Transverse colon (tissue), 4 donors: ENCODE data around the gene BRIX1. TPM values are rescaled to one million over a fixed set of nuclear protein-coding genes. Genes with fewer than 3 reads are reported as not detected.
A peak's percentile ranks its signal among the peaks of the same experiment; 100 is the strongest.

Experiments
- DNase-seq: peaks from one replicate; pipeline ENCODE4 v3.0.0-alpha.2; 2019
- H3K27ac ChIP-seq, 4 donors: fragments of 200-600 bp; sonication (generic); 2 replicates each; pipeline ENCODE4 v1.5.1; 2016 to 2018; ENCODE audit warnings: inconsistent platforms in 4 of 4
- H3K27me3 ChIP-seq: fragments of 200-600 bp; sonication (generic); 2 replicates; pipeline ENCODE4 v1.5.1; 2017; ENCODE audit warnings: inconsistent platforms
- H3K36me3 ChIP-seq, 4 donors: fragments of 200-600 bp; sonication (generic); 2 replicates each; pipeline ENCODE4 v1.5.1; 2017 to 2019; ENCODE audit warnings: inconsistent platforms in 4 of 4
- H3K4me1 ChIP-seq, 4 donors: fragments of 200-600 bp; sonication (generic); 2 replicates each; pipeline ENCODE4 v1.5.1; 2017 to 2020; ENCODE audit warnings: inconsistent platforms in 4 of 4
- H3K4me3 ChIP-seq, 4 donors: fragments of 200-600 bp; sonication (generic); 1 replicate in 1 of 4; 2 replicates in 3 of 4; pipeline versions ENCODE4 v1.5.1 to v1.6.1; 2017 to 2019; ENCODE audit warnings: inconsistent platforms in 4 of 4
- H3K9me3 ChIP-seq, 2 donors: fragments of 200-600 bp; sonication (generic); 2 replicates each; pipeline ENCODE4 v1.5.1; 2017 to 2019; ENCODE audit warnings: inconsistent platforms in 2 of 2
- EP300 ChIP-seq: sonication (generic); formaldehyde crosslinking; IDR thresholded peaks from one replicate; pipeline ENCODE4 v1.6.1; 2017; ENCODE audit warnings: antibody characterized with exemption, low read depth
- POLR2A ChIP-seq: fragments of 450-650 bp; IDR thresholded peaks from one replicate; pipeline ENCODE4 v1.6.1; 2016; ENCODE audit warnings: antibody characterized with exemption, mild to moderate bottlenecking, moderate library complexity
- POLR2AphosphoS5 ChIP-seq, 3 donors: sonication (generic); formaldehyde crosslinking; IDR thresholded peaks; one replicate each; pipeline ENCODE4 v1.6.1; 2016; ENCODE audit warnings: antibody characterized with exemption in 3 of 3
- WGBS, 2 donors: methylation state at CpG; one replicate each; pipeline ENCODE4 v1.1.5; 2018; ENCODE audit warnings: low coverage in 1 of 2; 5-methylcytosine and 5-hydroxymethylcytosine counted together
- in situ Hi-C, 4 donors: fragments of 200-750 bp; cut with MboI; loops; one replicate each; pipeline versions ENCODE4 v1.15.0 to v1.15.1; 2017; ENCODE audit warnings: low sequenced_read_pairs in 3 of 4, low pct_ligation_motif_present in 1 of 4, low pct_unique_long_range_greater_than_20kb in 1 of 4
- intact Hi-C: fragments of 100-400 bp; cut with DNase I; formaldehyde crosslinking; loops from one replicate; pipeline ENCODE4 v1.15.1; 2023; ENCODE audit warnings: low total_unique reads
- total RNA-seq, 4 donors: library from RNA; depleted of rRNA; stranded (reverse); fragments of >200 nt; gene quantifications; one replicate each; pipeline ENCODE4 v1.1.0, GENCODE V29; 2016
- TF ChIP-seq, protein P1 (sequence below), 5 experiments: fragments of 200-600 bp in 3 of 5; fragments of 450-650 bp in 2 of 5; sonication (generic) in 3 of 5; IDR thresholded peaks; 1 replicate in 2 of 5; 2 replicates in 3 of 5; pipeline ENCODE4 v1.5.1; 2016 to 2017; ENCODE audit warnings: antibody characterized with exemption in 5 of 5, inconsistent platforms in 3 of 5, mild to moderate bottlenecking in 2 of 5, moderate library complexity in 1 of 5

Gene BRIX1
- total RNA-seq, 4 donors from 2014 or later = 1.5 to 15.6 (median 7.5) TPM

DNA sequence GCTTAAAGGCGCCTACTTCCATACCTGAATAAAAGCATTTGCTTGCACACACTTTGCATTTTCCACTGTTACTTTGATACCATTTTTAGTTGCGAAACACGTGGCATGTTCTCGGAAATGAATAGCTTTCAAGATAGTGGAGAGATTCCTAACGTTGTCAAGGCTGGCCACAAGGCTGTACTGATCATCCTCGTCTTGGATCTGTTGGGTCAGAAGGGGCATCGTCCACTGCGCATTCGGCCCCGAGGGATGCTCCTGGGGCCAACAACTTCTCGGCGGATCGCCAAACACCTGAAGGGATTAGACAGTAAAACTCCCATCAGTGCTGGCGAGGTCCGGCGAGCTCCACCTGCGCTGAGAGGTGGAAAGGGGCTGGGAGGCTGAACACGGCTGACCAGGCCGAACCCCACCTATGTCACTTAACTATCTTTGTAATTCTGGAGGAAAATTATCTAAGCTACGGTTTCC, 806 bp upstream of the BRIX1 start:
- in situ Hi-C loops (loop anchor here in 3 of 4 donors (25.0 kb wide), 2 partner anchors 902 to 1477 kb away; partner anchors contain the start of genes AMACR (in 2 of the 3) and TARS1 (in 2 of the 3)), intact Hi-C loops (no loop called here)
- Histone ChIP-seq H3K27me3 (no peaks in the 10 kb centered on the region), H3K27ac (peak overlapping the region; percentile 89 to 96 (median 92)), H3K36me3 (peaks cover 0 to 16% (median 4%) of the 10 kb centered on the region in 4 donors), H3K9me3 (no peaks in the 10 kb centered on the region), H3K4me3 (peak overlapping the region; percentile 67 to 99 (median 92)), H3K4me1 (peaks cover 23 to 33% (median 26%) of the 10 kb centered on the region in 4 donors)
- WGBS, 2 donors = 1 to 10% methylated on average over 5 to 20 of the region's 20 CpGs
- TF ChIP-seq EP300 (no peak), POLR2AphosphoS5 (IDR thresholded peaks at IDR 0.05) (no peak), POLR2A (no peak)
- TF ChIP-seq, protein P1, sequence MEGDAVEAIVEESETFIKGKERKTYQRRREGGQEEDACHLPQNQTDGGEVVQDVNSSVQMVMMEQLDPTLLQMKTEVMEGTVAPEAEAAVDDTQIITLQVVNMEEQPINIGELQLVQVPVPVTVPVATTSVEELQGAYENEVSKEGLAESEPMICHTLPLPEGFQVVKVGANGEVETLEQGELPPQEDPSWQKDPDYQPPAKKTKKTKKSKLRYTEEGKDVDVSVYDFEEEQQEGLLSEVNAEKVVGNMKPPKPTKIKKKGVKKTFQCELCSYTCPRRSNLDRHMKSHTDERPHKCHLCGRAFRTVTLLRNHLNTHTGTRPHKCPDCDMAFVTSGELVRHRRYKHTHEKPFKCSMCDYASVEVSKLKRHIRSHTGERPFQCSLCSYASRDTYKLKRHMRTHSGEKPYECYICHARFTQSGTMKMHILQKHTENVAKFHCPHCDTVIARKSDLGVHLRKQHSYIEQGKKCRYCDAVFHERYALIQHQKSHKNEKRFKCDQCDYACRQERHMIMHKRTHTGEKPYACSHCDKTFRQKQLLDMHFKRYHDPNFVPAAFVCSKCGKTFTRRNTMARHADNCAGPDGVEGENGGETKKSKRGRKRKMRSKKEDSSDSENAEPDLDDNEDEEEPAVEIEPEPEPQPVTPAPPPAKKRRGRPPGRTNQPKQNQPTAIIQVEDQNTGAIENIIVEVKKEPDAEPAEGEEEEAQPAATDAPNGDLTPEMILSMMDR (IDR thresholded peaks at IDR 0.05) = no peak
- peak; percentile 34 for DNase-seq

DNA sequence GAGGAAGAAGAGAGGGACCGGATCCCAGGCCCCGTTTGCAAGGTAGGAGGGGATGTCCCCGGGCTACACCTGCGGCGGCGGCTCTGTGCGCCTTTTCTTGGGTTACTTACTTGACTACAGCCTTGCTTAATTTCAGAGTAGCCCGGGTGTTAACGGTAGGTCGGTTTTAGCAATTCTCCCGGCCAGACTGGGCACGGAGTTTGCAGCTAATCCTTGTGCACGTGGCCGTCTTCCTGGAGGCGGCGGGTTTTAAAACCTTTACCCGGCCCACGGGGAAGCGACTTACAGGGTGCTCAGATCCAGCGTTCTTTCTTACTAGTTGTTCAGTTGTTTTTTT, 313 bp downstream of the BRIX1 start:
- TF ChIP-seq, protein P1 (IDR thresholded peaks at IDR 0.05) = no peak
- TF ChIP-seq POLR2A (no peak), POLR2AphosphoS5 (IDR thresholded peaks at IDR 0.05) (no peak), EP300 (no peak)
- intact Hi-C loops = no loop called here
- 0 to 1% methylated on average over 3 to 20 of the region's 20 CpGs for WGBS, 2 donors
- no peaks in the 10 kb centered on the region for H3K27me3 ChIP-seq
- peaks cover 23 to 33% (median 26%) of the 10 kb centered on the region in 4 donors for H3K4me1 ChIP-seq
- H3K27ac ChIP-seq = peak overlapping the region; percentile 89 to 96 (median 92)
- no peaks in the 10 kb centered on the region for H3K9me3 ChIP-seq
- H3K4me3 ChIP-seq = peak overlapping the region; percentile 89 to 99 (median 93)
- DNase-seq = no peak
- peaks cover 0 to 18% (median 4%) of the 10 kb centered on the region in 4 donors for H3K36me3 ChIP-seq
- in situ Hi-C loops = loop anchor here in 3 of 4 donors (25.0 kb wide), 2 partner anchors 904 to 1479 kb away; partner anchors contain the start of genes AMACR (in 2 of the 3) and TARS1 (in 2 of the 3)

DNA sequence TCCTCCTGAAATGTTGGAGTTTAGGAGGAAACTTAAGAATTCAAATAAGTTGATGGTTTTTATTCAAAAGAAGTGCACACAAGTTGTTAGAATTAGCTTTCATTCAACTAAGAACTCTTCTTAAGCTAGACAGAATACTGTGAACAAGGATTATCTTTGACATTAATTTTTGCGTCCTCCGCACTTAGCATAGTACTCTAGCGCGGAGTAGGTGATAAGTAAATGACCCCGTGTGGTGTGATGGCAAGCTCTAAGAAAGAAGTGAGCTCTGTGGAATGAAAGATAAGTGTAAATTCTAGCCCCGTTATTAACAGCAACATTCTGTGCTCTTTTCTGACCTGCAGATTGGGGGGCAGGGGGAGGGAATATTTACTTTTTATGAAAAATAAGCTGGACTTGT, 1.0 kb downstream of the BRIX1 start:
- WGBS, 2 donors = 12 to 15% methylated on average over 6 of the region's 6 CpGs
- H3K9me3 ChIP-seq = no peaks in the 10 kb centered on the region
- peak overlapping the region in 2 of 4 donors; percentile 90 to 93 for H3K27ac ChIP-seq

DNA sequence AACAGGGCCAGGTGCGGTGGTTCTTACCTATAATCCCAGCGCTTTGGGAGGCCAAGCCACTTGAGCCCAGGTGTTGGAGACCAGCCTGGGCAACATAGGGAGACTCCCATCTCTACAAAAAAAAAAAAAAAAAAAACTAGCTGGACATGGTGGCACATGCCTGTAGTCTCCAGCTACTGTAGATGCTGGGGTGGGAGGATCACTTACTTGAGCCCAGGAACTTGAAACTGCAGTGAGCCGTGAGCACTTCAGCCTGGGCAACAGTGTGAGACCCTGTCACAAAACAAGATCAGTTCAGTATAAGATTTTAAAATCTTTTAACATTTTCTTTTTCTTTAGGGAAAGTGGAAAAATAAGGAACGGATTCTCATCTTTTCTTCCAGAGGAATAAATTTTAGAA, 2.5 kb downstream of the BRIX1 start:
- no peaks in the 10 kb centered on the region for H3K9me3 ChIP-seq
- no peaks in the 10 kb centered on the region for H3K27me3 ChIP-seq
- TF ChIP-seq POLR2AphosphoS5 (IDR thresholded peaks at IDR 0.05) (no peak), POLR2A (no peak), EP300 (no peak)
- TF ChIP-seq, protein P1 (IDR thresholded peaks at IDR 0.05) = no peak
- H3K4me1 ChIP-seq = peaks cover 23 to 33% (median 26%) of the 10 kb centered on the region in 4 donors
- in situ Hi-C loops (loop anchor here in 3 of 4 donors (25.0 kb wide), 2 partner anchors 906 to 1481 kb away; partner anchors contain the start of genes AMACR (in 2 of the 3) and TARS1 (in 2 of the 3)), intact Hi-C loops (no loop called here)
- H3K36me3 ChIP-seq = peaks cover 0 to 23% (median 4%) of the 10 kb centered on the region in 4 donors
- no peak overlapping the region for H3K27ac ChIP-seq
- DNase-seq = no peak
- no peak overlapping the region for H3K4me3 ChIP-seq
- 78 to 90% methylated on average over 3 to 4 of the region's 4 CpGs for WGBS, 2 donors

More for the DNA sequence above, 1.0 kb downstream of the BRIX1 start:
- intact Hi-C loops (no loop called here), in situ Hi-C loops (loop anchor here in 3 of 4 donors (25.0 kb wide), 2 partner anchors 904 to 1479 kb away; partner anchors contain the start of genes AMACR (in 2 of the 3) and TARS1 (in 2 of the 3))
- Histone ChIP-seq H3K36me3 (peaks cover 0 to 20% (median under 1%) of the 10 kb centered on the region in 4 donors), H3K27me3 (no peaks in the 10 kb centered on the region), H3K4me1 (peaks cover 23 to 33% (median 26%) of the 10 kb centered on the region in 4 donors), H3K4me3 (peak overlapping the region; percentile 89 to 99 (median 93))
- TF ChIP-seq POLR2A = no peak
- no peak for TF ChIP-seq EP300
- TF ChIP-seq, protein P1 (IDR thresholded peaks at IDR 0.05) = no peak
- TF ChIP-seq POLR2AphosphoS5 (IDR thresholded peaks at IDR 0.05) = no peak
- no peak for DNase-seq
